DND-41 (cell line): ENCODE data around the gene PSMC3.

Experiments used
- ATAC-seq: fragments of 200-7000 bp; cut with Tn5 transposase; 3 replicates; pipeline ENCODE4 v1.9.1; 2021; ENCODE audit warnings: low read depth; ENCODE audit not compliant: insufficient read depth
- DNase-seq: peaks from one replicate; pipeline ENCODE4 v3.0.0-alpha.2; 2020
- H2AFZ ChIP-seq: 2 replicates; pipeline ENCODE4 v1.6.0; 2012; ENCODE audit warnings: low read depth, low read length
- H3K27ac ChIP-seq: 2 replicates; pipeline ENCODE4 v1.5.1; 2012; ENCODE audit warnings: low read length, inconsistent platforms
- H3K27me3 ChIP-seq: fragments of 200-600 bp; sonication (generic); 2 replicates; pipeline ENCODE4 v1.6.0; 2012; ENCODE audit warnings: low read length, mild to moderate bottlenecking, inconsistent platforms; ENCODE audit not compliant: insufficient read depth, poor library complexity
- H3K36me3 ChIP-seq: 2 replicates; pipeline ENCODE4 v1.5.1; 2012; ENCODE audit warnings: low read length, inconsistent platforms; ENCODE audit not compliant: insufficient read depth
- H3K4me1 ChIP-seq: 2 replicates; pipeline ENCODE4 v1.5.1; 2012; ENCODE audit warnings: mild to moderate bottlenecking, low read length; ENCODE audit not compliant: insufficient read depth
- H3K4me2 ChIP-seq: 2 replicates; pipeline ENCODE4 v1.6.0; 2012; ENCODE audit warnings: mild to moderate bottlenecking, moderate library complexity, low read length, inconsistent platforms; ENCODE audit not compliant: insufficient read depth
- H3K4me3 ChIP-seq, 2 experiments: fragments of 200-600 bp in 1 of 2; shearing (Covaris generic) in 1 of 2; 2 replicates each; pipeline ENCODE4 v1.5.1; 2012 to 2016; ENCODE audit warnings: inconsistent platforms in 2 of 2, low read length in 2 of 2, mild to moderate bottlenecking in 2 of 2, low read depth in 1 of 2, moderate library complexity in 1 of 2
- H3K79me2 ChIP-seq: 2 replicates; pipeline ENCODE4 v1.6.0; 2012; ENCODE audit warnings: low read length, inconsistent platforms; ENCODE audit not compliant: insufficient read depth
- H3K9ac ChIP-seq: 2 replicates; pipeline ENCODE4 v1.6.0; 2012; ENCODE audit warnings: low read depth, mild to moderate bottlenecking, inconsistent platforms, low read length, moderate library complexity
- H3K9me3 ChIP-seq: 2 replicates; pipeline ENCODE4 v1.5.1; 2012; ENCODE audit warnings: low read length, moderate library complexity, mild to moderate bottlenecking, inconsistent platforms; ENCODE audit not compliant: insufficient read depth, severe bottlenecking
- H4K20me1 ChIP-seq: 2 replicates; pipeline ENCODE4 v1.6.0; 2012; ENCODE audit warnings: low read length; ENCODE audit not compliant: insufficient read depth
- CTCF ChIP-seq: IDR thresholded peaks from 2 replicates; pipeline ENCODE4 v1.5.1; 2012; ENCODE audit warnings: borderline replicate concordance, low read length, moderate library complexity, mild to moderate bottlenecking; ENCODE audit not compliant: poor library complexity, severe bottlenecking; ENCODE audit errors: extremely low read depth
- EZH2 ChIP-seq: IDR thresholded peaks from 3 replicates; pipeline ENCODE4 v1.6.1; 2012; ENCODE audit warnings: borderline replicate concordance, low read depth, mild to moderate bottlenecking, moderate library complexity, low read length, inconsistent platforms; ENCODE audit not compliant: severe bottlenecking

Gene PSMC3

GRCh38 chr11:47443028-47443700 lies 16.9 kb upstream of the PSMC3 start:
- no peaks in the 10 kb centered on the region for H3K79me2 ChIP-seq
- peak; percentile 80 for ATAC-seq
- H3K36me3 ChIP-seq: no peaks in the 10 kb centered on the region
- H3K27ac ChIP-seq: no peak overlapping the region
- no peak overlapping the region for H3K9ac ChIP-seq
- no peaks in the 10 kb centered on the region for H3K4me1 ChIP-seq
- no peaks in the 10 kb centered on the region for H3K27me3 ChIP-seq
- no peak overlapping the region for H3K4me3 ChIP-seq
- H2AFZ ChIP-seq: 0 out of 2 replicates have a peak overlapping the region, but pooled peaks have one; percentile 13
- H3K9me3 ChIP-seq: no peaks in the 10 kb centered on the region
- DNase-seq: peak; percentile 35
- no peak overlapping the region for H3K4me2 ChIP-seq
- TF ChIP-seq CTCF: peak; percentile 33
- no peak for TF ChIP-seq EZH2
- no peaks in the 10 kb centered on the region for H4K20me1 ChIP-seq

- no peaks in the 10 kb centered on the region for H4K20me1 ChIP-seq
- H3K9ac ChIP-seq: no peak overlapping the region
- H3K27ac ChIP-seq: no peak overlapping the region
- H3K36me3 ChIP-seq: no peaks in the 10 kb centered on the region
- no peak for DNase-seq
- H2AFZ ChIP-seq: no peak overlapping the region
- H3K27me3 ChIP-seq: no peaks in the 10 kb centered on the region
- no peaks in the 10 kb centered on the region for H3K79me2 ChIP-seq
- TF ChIP-seq CTCF (no peak), EZH2 (no peak)
- no peak overlapping the region for H3K4me3 ChIP-seq
- no peaks in the 10 kb centered on the region for H3K9me3 ChIP-seq
- no peaks in the 10 kb centered on the region for H3K4me1 ChIP-seq
- no peak overlapping the region for H3K4me2 ChIP-seq
- no peak for ATAC-seq
These were observed 16.3 kb upstream of the PSMC3 start for GRCh38 chr11:47442514-47442913.

GRCh38 chr11:47441421-47441820 lies 15.2 kb upstream of the PSMC3 start:
- Histone ChIP-seq H3K4me3 (no peak overlapping the region), H3K4me2 (no peak overlapping the region), H2AFZ (no peak overlapping the region), H3K27ac (no peak overlapping the region), H3K79me2 (no peaks in the 10 kb centered on the region), H3K9ac (no peak overlapping the region), H4K20me1 (no peaks in the 10 kb centered on the region), H3K36me3 (no peaks in the 10 kb centered on the region), H3K9me3 (no peaks in the 10 kb centered on the region), H3K4me1 (no peaks in the 10 kb centered on the region), H3K27me3 (no peaks in the 10 kb centered on the region)
- ATAC-seq (no peak), DNase-seq (no peak)
- TF ChIP-seq EZH2: no peak
- no peak for TF ChIP-seq CTCF

GRCh38 chr11:47440054-47440476 lies 13.8 kb upstream of the PSMC3 start:
- Histone ChIP-seq H3K4me3 (no peak overlapping the region), H3K9ac (no peak overlapping the region), H3K9me3 (no peaks in the 10 kb centered on the region), H3K27me3 (no peaks in the 10 kb centered on the region), H3K79me2 (no peaks in the 10 kb centered on the region), H4K20me1 (no peaks in the 10 kb centered on the region), H2AFZ (no peak overlapping the region), H3K27ac (no peak overlapping the region), H3K4me2 (no peak overlapping the region), H3K4me1 (no peaks in the 10 kb centered on the region), H3K36me3 (no peaks in the 10 kb centered on the region)
- ATAC-seq (no peak), DNase-seq (no peak)
- TF ChIP-seq CTCF (no peak), EZH2 (no peak)
